Uterus (tissue), 4 donors: ENCODE results near the gene PCNX2. TPM values are rescaled to one million over a fixed set of nuclear protein-coding genes. Genes with fewer than 3 reads are reported as not detected.
"Not testable (repeated sequence)": the region's sequence is repeated elsewhere in the genome, so short reads cannot be mapped to it uniquely, and the experiment has no call there.

ENCODE experiments used
- DNase-seq, 2 donors: peaks; one replicate each; pipeline ENCODE4 v3.0.0-alpha.2; 2019 to 2020
- H3K27ac ChIP-seq, 2 donors: fragments of 200-600 bp; sonication (generic); 1 replicate in 1 of 2; 2 replicates in 1 of 2; pipeline ENCODE4 v1.5.1; 2016 to 2018
- H3K27me3 ChIP-seq, 2 donors: fragments of 200-600 bp; sonication (generic); one replicate each; pipeline ENCODE4 v1.5.1; 2018 to 2019; ENCODE audit warnings: control low read depth in 1 of 2
- H3K36me3 ChIP-seq, 2 donors: fragments of 200-600 bp; sonication (generic); one replicate each; pipeline ENCODE4 v1.5.1; 2019; ENCODE audit warnings: control low read depth in 1 of 2
- H3K4me1 ChIP-seq, 2 donors: fragments of 200-600 bp; sonication (generic); one replicate each; pipeline ENCODE4 v1.5.1; 2018 to 2019; ENCODE audit warnings: control low read depth in 1 of 2
- H3K4me3 ChIP-seq, 2 donors: fragments of 200-600 bp; sonication (generic); 1 replicate in 1 of 2; 2 replicates in 1 of 2; pipeline ENCODE4 v1.5.1; 2018 to 2019; ENCODE audit warnings: mild to moderate bottlenecking in 1 of 2
- H3K9me3 ChIP-seq, 2 donors: fragments of 200-600 bp; sonication (generic); one replicate each; pipeline ENCODE4 v1.5.1; 2019; ENCODE audit warnings: control low read depth in 1 of 2
- POLR2A ChIP-seq, 2 donors: fragments of 450-650 bp; IDR thresholded peaks; one replicate each; pipeline ENCODE4 v1.6.1; 2016; ENCODE audit warnings: antibody characterized with exemption in 2 of 2, mild to moderate bottlenecking in 1 of 2, moderate library complexity in 1 of 2
- intact Hi-C: fragments of 100-400 bp; cut with DNase I; formaldehyde crosslinking; loops from one replicate; pipeline ENCODE4 v1.15.1; 2023; ENCODE audit warnings: low total_unique reads
- total RNA-seq, 4 donors: library from RNA; depleted of rRNA in 3 of 4; stranded (reverse); fragments of >200 nt in 3 of 4; gene quantifications; one replicate each; pipeline versions ENCODE4 v1.1.0 to v1.2.4, GENCODE V29; 2014 to 2023
- TF ChIP-seq, protein P1 (sequence below), 4 experiments: fragments of 200-600 bp in 2 of 4; fragments of 450-650 bp in 2 of 4; sonication (generic) in 2 of 4; IDR thresholded peaks; one replicate each; pipeline ENCODE4 v1.5.1; 2016 to 2019; ENCODE audit warnings: antibody characterized with exemption in 4 of 4, mild to moderate bottlenecking in 2 of 4, moderate library complexity in 1 of 4
- donor health status: DM: yes; HTN: yes; CAD: no.

The PCNX2 gene
- total RNA-seq, 4 donors from 2014 or later = 4.1 to 36.2 (median 14.1) TPM

DNA sequence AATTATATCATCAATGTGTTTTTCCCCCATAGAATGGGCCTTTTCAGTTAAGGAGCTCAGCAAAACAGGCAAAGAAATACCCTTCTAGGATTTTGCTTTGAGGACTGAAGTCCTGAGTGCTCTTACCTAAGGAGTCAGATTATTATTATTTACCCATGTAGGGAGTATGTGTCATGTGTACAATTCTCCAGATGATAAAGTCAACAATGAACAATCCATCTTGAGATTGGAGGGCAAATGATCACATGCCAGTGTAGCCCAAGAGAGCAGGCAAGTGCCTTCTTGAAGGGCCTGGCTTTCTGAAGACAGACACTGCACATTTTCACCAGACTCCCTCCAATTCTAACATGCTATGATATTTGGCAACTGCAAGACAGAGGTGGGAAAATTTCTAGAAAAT is 159.7 kb downstream of the PCNX2 start:
- no peak for TF ChIP-seq POLR2A (IDR thresholded peaks at IDR 0.05)
- TF ChIP-seq, protein P1, sequence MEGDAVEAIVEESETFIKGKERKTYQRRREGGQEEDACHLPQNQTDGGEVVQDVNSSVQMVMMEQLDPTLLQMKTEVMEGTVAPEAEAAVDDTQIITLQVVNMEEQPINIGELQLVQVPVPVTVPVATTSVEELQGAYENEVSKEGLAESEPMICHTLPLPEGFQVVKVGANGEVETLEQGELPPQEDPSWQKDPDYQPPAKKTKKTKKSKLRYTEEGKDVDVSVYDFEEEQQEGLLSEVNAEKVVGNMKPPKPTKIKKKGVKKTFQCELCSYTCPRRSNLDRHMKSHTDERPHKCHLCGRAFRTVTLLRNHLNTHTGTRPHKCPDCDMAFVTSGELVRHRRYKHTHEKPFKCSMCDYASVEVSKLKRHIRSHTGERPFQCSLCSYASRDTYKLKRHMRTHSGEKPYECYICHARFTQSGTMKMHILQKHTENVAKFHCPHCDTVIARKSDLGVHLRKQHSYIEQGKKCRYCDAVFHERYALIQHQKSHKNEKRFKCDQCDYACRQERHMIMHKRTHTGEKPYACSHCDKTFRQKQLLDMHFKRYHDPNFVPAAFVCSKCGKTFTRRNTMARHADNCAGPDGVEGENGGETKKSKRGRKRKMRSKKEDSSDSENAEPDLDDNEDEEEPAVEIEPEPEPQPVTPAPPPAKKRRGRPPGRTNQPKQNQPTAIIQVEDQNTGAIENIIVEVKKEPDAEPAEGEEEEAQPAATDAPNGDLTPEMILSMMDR (IDR thresholded peaks at IDR 0.05) = no peak
- no peaks in the 10 kb centered on the region for H3K36me3 ChIP-seq
- H3K9me3 ChIP-seq = no peaks in the 10 kb centered on the region
- intact Hi-C loops = no loop called here
- H3K27ac ChIP-seq = no peak overlapping the region
- H3K27me3 ChIP-seq = no peaks in the 10 kb centered on the region
- no peak for DNase-seq
- H3K4me3 ChIP-seq = no peak overlapping the region
- no peaks in the 10 kb centered on the region for H3K4me1 ChIP-seq

DNA sequence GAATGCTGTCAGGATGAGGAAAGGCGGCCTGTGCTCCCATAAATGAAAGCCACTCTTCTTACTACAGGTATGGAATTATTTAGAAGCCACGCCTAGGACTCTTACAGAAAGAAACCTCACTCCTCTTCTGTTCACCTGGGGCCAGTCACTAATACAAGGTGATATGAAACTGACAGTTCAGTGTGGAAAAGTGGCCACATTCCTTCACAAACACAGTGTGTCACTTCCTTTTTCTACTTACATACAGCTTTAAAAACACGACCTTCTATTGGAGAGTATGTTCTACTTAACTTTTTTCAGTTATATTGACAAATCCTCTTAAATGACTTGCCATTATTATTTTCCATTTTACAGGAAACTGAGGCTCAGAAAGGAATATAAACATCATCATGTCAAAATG is 163.1 kb downstream of the PCNX2 start:
- H3K27ac ChIP-seq = no peak overlapping the region
- H3K27me3 ChIP-seq = no peaks in the 10 kb centered on the region
- H3K4me1 ChIP-seq = no peaks in the 10 kb centered on the region
- no peaks in the 10 kb centered on the region for H3K36me3 ChIP-seq
- no peak for DNase-seq
- intact Hi-C loops = no loop called here
- no peaks in the 10 kb centered on the region for H3K9me3 ChIP-seq
- TF ChIP-seq, protein P1 (IDR thresholded peaks at IDR 0.05) = no peak
- TF ChIP-seq POLR2A (IDR thresholded peaks at IDR 0.05) = no peak
- no peak overlapping the region for H3K4me3 ChIP-seq

DNA sequence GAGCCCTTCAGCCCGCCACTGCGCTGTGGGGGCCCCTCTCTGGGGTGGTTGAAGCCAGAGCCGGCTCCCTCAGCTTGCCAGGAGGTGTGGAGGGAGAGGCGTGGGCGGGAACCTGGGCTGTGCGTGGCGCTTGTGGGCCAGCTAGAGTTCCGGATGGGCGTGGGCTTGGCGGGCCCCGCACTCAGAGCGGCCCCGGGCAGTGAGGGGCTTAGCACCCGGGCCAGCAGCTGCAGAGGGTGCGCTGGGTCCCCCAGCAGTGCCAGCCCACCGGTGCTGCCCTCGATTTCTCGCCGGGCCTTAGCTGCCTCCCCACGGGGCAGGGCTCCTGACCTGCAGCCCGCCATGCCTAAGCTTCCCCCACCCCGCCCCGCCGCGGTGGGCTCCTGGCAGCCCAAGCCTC is 166.5 kb downstream of the PCNX2 start:
- not testable (repeated sequence) for H3K9me3 ChIP-seq

DNA sequence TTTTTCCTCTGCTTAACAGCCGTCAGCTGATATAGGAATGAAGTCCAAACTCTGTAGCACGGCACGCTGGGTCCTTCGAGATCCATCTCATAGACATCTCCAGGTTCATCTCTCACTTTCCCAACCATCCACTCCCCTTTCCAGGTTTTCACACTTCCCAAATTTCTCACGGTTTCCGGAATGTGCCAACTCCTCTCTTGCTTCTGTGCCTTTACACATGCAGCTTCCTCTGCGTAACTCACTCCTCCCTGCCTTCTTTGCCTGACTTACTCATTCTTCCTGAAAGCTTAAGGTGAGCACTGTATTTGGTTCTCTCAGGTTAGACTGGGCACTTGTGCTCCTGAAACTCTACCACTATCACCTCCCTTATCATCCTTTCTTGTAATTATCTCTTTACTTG is 168.4 kb downstream of the PCNX2 start:
- H3K4me3 ChIP-seq = no peak overlapping the region
- TF ChIP-seq POLR2A (IDR thresholded peaks at IDR 0.05) = no peak
- H3K36me3 ChIP-seq = no peaks in the 10 kb centered on the region
- no peaks in the 10 kb centered on the region for H3K4me1 ChIP-seq
- intact Hi-C loops = no loop called here
- no peaks in the 10 kb centered on the region for H3K27me3 ChIP-seq
- no peak overlapping the region for H3K27ac ChIP-seq
- H3K9me3 ChIP-seq = no peaks in the 10 kb centered on the region
- no peak for DNase-seq

More for the DNA sequence above, 166.5 kb downstream of the PCNX2 start:
- intact Hi-C loops, H3K27ac ChIP-seq, H3K27me3 ChIP-seq, H3K4me1 ChIP-seq, H3K36me3 ChIP-seq, H3K4me3 ChIP-seq, DNase-seq: not testable (repeated sequence)

DNA sequence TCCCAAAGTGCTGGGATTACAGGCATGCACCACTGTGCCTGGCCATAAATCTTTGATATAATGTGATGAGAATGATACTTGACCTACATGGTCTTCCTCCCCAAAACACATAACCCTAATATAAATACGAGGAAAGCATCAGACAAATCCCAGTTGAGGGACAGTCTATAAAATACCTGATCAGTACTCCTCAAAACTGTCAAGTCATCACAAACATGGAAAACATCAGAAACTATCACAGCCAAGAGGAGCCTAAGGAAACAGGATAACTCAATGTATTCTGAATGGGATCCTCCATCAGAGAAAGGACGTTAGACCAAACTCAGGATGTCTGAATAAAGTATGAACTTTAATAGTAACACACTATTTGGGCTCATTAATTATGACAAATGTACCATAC is 172.7 kb downstream of the PCNX2 start:
- H3K27me3 ChIP-seq = no peaks in the 10 kb centered on the region
- intact Hi-C loops = no loop called here
- TF ChIP-seq, protein P1 (IDR thresholded peaks at IDR 0.05) = no peak
- no peak for TF ChIP-seq POLR2A (IDR thresholded peaks at IDR 0.05)
- no peaks in the 10 kb centered on the region for H3K4me1 ChIP-seq
- no peaks in the 10 kb centered on the region for H3K36me3 ChIP-seq
- H3K27ac ChIP-seq = no peak overlapping the region
- H3K9me3 ChIP-seq = no peaks in the 10 kb centered on the region
- no peak for DNase-seq
- no peak overlapping the region for H3K4me3 ChIP-seq

DNA sequence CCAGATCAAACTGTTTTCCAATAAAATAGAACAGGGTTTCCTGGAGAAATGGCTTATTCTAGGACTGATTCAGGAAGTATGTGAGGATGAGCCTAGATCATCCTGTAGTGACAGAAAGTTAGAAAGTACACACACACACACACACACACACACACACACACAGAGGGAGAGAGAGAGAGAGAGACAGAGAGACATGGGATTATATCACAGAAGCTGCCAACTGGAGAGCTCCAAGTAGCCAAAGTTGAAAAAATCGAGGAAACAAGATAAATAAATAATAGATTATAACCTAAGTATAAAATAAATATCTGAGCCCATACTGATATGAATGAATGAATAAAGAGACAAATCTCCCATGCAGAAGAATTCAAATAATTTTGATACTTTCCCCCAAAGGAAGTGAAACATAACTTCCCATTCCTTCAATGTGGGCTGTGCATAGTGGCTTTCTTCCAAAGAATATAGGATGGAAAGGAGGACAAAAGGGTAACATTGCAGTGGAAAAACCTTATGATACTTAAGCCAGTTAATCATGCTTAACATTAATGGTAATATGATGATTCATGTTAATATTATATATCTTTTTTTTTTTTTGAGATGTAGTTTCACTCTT is 173.5 kb downstream of the PCNX2 start:
- intact Hi-C loops = no loop called here
- H3K4me1 ChIP-seq = no peaks in the 10 kb centered on the region
- H3K36me3 ChIP-seq = no peaks in the 10 kb centered on the region
- DNase-seq = no peak
- no peaks in the 10 kb centered on the region for H3K9me3 ChIP-seq
- H3K4me3 ChIP-seq = no peak overlapping the region
- no peak overlapping the region for H3K27ac ChIP-seq
- no peak for TF ChIP-seq POLR2A (IDR thresholded peaks at IDR 0.05)
- TF ChIP-seq, protein P1 (IDR thresholded peaks at IDR 0.05) = no peak
- no peaks in the 10 kb centered on the region for H3K27me3 ChIP-seq
